ENCODE data around the gene DLG2.

DLG2 gene

GRCh38 chr11:83681906-83682610 is 1945.1 kb downstream of the DLG2 start:
- DNase-seq, result no peak

- DNase-seq, result no peak
These were observed 1945.9 kb downstream of the DLG2 start for GRCh38 chr11:83681031-83681781.

DNA sequence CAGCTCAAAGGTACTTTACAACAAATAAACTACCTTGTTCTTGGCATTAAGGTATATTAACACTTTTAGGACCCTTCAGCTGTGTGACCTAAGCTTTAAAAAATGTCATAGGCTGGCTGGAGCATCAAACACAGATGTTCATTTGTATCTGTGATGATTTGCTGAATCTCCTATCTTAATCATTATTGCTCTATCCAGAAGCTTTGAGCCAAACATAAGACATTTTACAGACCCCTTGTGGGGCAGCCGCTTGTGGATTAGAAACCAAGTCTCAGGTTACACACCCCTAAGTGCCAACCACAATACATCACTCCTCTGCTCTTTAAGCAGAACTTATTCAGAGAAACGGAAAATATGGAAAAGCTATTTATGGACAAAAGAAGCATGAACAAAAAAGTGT is 1946.8 kb downstream of the DLG2 start:
- DNase-seq, result no peak

GRCh38 chr11:83678831-83679584 is 1948.1 kb downstream of the DLG2 start:
- no peak for DNase-seq

DNA sequence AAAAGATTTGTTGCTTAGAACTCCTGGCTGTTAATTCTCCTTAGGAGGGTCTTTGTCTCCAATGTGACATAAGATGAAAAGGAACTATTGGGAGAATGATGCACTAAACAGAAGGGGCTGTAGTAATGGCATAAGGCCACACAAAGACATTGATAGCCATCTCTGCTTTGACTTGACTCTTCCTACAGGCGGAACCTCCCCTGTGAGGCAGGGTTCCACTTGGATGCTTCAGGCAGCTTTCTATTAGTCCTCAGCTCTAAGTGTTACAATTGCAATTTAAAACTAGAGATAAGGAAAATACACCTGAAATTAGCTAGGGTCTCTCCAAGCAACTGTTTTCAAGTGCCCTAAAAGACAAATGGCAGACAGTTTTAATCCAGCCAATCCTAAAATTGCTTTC is 1949.4 kb downstream of the DLG2 start:
- DNase-seq, result no peak

DNA sequence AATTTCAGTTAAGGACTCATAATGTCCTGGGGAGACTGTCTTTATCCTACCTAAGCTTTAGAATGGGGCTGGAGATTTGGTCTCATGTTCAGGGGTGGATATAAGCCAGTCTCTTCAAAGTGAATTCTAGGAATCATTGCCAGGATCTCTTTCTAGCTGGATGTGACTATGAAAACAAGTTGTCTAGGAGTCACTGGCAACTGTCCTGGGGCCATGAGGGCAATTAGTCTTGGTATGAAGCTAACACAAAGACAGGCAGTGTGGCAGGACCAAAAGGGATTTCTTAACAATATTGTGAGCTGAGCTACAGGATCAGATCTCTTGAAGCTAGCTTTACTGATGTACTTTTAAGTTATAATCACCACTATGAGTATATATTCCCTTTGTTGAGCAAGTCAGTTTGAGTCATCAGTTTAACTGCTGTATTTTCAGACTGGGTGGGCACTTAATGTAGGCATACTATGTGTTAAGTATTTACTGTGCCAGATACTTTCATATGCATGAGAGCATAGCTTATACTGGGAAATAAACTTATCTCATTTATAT is 1951.0 kb downstream of the DLG2 start:
- DNase-seq, result no peak

DNA sequence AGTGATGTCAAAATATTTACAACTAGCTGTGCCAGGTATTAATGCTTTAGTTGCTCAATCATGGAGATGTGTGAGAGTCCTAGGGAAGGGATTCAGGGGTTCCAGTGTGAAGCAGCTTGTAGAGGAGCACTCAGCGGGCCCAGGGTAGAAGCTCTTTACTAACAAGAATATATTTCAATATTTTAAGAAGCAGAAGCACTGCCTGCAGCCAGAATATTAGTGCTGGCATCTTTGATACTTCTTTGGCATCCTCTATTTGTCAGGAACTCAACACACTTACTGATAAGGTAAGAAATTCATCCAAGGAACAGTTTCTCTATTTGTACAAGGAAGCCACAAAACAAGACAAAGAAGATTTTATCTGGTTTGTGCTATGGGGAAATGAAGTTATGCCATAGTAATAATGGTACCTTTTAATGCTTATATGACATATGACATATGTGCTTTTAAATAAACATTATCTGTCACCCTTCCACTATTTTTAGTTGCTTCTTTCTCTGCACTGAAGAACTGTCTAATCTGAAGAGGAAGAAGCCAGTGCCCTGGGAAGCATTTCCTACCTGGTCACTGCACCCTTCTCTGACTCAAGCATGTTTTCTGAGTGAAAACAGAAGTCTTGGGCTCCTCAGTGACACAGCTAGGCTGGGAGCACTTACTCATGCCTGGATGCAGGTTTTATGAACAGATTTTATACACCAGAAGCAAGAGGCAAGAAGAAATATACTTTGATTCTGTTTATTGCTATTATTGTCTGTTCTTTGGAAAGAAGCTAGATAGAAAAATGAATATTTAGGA is 1952.8 kb downstream of the DLG2 start:
- no peak for DNase-seq

GRCh38 chr11:83671289-83671688 is 1955.9 kb downstream of the DLG2 start:
- no peak for DNase-seq

DNA sequence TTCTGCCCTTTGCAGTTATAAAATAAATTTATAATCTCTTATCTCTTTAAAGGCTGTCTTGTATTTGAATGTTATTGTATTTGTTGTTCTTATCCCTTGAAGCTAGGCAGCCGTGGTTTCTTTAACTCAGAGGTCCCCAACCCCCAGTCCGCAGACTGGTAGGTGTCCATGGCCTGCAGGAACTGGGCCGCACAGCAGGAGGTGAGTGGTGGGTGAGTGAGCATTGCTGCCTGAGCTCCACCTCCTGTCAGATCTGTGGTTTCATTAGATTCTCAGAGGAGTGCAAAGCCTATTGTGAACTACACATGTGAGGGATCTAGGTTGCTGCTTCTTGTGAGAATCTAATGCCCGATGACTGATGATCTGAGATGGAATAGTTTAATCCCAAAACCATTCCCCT is 1961.0 kb downstream of the DLG2 start:
- no peak for DNase-seq

DNA sequence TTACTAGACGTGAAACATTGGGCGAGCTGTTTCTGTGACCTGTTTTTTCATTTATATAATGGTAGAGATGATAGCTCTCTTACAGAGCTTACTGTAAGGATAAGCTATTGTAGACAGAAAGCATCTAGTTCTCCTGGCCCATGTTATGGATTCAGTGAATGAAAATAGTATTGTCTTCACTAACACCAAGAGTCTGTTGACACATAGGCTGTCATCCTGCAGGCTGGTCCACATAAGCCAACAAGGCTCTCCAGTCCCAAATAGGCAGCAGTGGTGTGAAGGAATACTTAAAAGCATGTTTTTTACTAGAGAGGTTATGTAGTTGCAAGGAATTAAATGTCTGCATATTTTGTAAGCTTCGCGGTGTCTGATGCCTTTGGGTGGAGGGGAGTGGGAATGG is 1963.2 kb downstream of the DLG2 start:
- DNase-seq, result no peak

DNA sequence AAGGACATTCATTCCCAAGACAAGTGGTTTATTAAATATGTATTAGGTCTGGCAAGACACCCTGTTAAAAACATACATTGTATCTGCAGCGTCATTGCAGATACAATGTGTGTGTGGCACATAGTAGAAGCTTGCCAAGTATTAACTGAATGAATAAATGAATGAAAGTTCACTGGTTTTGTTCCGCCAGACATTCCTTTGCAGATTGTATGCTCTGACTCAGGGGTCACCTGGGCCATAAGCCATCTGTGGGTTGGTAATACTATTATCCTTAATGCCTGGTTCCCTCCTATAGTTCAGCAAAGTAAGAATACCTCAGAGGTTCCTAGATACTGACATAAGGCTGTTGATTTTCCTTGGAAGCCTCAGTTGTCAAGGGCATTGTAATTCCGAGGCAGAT is 1963.7 kb downstream of the DLG2 start:
- no peak for DNase-seq

GRCh38 chr11:83662494-83662893 is 1964.7 kb downstream of the DLG2 start:
- DNase-seq, result no peak

DNA sequence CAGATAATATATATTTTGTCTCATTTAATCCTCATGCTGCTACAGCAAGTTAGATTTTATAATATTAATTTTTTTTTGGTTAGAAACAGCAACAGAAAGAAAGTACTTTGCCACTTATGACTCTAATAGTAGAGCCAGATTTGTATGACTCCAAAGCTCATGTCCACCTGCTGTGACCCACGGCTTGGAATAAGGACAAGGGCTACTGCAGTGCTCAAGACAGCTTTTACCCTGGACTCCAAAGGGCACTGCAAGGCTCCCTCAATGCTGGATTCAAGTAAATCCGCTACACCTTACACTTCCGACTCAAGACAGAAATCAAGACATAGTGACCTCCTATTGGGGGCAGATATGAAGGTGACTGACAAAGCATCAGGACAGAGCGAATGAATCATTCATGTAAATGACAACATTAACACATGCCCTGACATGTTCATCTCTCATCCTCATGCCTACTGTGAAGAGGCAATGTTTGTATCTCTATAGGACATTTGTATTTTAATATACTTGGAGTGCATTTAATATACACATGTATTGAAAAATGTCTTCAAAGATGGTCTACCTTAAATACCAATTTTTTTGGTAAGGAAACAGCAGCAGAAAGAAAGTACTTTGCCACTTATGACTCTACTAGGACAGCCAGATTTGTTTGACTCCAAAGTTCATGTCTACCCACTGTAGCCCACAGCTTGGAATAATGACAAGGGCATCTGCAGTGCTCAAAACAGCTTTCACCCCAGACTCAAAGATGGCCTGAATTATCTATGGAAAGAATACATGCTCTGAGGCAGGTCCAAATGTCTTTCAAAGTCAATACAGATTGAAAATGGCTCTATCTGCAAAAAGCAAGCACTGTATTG is 1965.4 kb downstream of the DLG2 start:
- no peak for DNase-seq

DNA sequence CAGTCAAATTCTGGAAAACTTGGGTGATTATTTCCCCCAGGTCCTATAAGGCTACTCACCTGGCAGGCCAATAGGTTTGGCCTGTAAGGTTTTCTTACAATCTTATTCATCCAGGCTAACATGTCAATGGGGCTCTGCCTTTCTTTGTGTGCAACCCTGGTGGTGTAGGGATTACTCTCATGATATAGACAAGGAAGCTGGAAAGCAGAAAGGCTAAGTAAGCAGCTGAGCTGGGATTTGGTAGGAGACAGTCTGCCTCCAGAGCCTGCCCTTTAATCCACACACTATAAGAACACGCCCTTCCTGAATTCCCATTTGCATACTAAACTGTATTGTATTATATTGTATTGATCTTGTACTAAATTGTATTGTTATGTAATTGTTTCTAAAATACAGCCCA is 1967.7 kb downstream of the DLG2 start:
- no peak for DNase-seq

DNA sequence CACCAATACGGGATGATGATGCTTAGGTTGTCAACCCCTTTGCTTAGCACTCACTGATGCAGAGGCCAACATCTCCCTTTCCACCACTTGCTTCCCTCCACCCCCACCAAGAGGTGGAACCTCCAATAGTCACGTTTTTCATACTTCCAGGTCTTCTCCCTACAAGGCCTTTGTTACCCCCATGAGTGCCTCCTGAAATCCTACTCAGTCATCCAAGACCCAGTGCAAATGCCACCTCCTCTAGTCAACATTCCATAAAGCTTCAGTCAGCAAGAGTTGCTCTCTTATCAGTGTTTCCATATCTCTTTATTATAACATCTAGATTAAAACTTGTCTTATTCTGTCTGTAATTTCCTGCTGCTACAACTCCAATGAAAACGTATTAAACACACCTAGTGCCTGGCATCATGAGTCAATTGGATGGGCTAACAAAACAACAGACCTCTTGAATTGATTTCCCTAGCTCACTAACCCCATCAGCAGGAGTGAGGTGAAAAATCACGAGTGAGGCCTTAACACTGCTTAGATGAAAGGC is 1970.3 kb downstream of the DLG2 start:
- no peak for DNase-seq

- no peak for DNase-seq
These were observed 1971.2 kb downstream of the DLG2 start for GRCh38 chr11:83655976-83656375.

GRCh38 chr11:83649528-83649855 is 1977.7 kb downstream of the DLG2 start:
- no peak for DNase-seq

- no peak for DNase-seq
These were observed 1978.3 kb downstream of the DLG2 start for GRCh38 chr11:83648610-83649527.

DNA sequence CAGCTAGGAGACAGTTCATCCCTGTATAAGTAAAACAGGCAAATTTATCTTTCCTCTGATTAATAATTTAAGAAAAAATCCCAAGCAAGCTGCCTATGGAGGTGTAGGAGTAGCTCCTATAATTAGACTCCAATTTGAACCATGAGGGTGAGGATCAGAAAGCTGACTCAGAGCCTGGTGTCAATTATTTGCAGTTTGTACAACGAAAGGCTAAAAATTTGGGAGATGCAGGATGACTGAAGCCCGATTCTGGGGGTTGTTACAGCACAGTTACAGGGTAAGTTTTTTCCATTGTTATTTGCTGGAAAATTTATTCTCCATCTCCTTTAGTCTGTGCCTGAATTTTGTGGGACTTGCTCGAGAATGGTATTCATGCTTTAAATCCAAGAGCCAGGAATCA is 1981.6 kb downstream of the DLG2 start:
- DNase-seq, result no peak

DNA sequence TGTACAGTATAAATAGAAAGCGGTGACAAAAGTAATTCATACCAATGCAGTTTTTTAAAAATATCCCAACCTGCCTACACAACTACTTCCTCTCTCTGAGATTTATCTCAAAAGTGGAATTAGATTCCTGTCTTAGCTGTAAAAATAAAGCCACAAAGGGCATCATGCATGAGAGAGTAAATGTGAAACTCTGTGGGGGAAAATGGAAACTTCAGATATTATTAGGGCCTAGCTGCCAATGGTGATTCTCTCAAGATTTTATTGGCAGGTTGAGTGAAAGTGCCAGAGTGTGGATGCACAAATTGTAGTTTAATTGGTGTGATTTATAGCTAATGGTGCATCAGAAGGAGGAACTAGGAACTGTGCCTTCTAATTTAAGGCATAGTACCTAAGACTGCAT is 1984.0 kb downstream of the DLG2 start:
- DNase-seq, result no peak

DNA sequence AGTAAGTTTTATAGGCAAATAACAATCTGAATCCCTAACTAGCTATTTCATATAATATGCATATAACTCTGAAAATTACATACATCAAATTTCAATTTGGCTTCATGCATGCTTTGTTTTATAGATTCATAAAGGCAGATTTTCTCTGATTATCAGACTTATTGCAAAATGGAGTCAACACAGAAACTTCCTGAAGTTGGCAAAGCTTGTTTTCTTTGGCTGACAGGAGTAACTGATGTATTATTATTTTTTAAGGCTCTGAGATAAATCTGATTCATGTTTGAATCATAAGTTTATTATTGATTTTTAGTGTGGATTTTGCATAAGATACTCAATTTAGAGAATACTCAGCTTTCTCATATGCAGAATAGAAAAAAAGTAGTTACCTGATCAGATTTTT is 1984.6 kb downstream of the DLG2 start:
- no peak for DNase-seq
